ENCODE data around the gene CNP. TPM values are rescaled to one million over a fixed set of nuclear protein-coding genes. Genes with fewer than 3 reads are reported as not detected.

CNP gene
- total and polyA plus RNA-seq, 2 donors (not counting 1 experiment from before 2014, with no cell fraction given): 57.7 to 60.4 TPM

DNA sequence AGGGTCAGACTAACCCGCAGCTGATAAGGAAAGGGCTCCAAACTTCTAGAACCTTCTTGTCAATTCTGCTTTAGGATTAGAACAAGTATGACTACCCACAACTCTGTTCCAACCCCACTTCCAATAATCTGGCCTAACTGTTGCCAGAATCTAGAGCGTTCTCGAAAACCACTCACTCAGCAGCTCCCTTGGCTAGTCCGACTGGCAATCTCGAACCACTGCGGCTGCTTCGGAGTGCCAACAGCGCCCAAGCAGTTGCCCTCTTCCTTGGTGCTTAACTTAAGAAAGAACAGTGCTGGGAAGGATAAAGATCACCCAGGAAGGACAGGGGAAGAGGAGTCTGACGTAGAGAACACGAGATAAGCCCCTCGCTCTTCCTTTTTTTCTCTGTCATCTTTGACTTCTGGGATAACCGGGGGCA lies 49.8 kb downstream of the CNP start:
- H3K79me2 ChIP-seq (ENCODE audit: control insufficient read depth, insufficient read depth, low read length): peaks cover 70% of the 10 kb centered on the region
- peak overlapping the region; percentile 98 for H3K9ac ChIP-seq (ENCODE audit: insufficient read depth, low read length)
- peak overlapping the region; percentile 88 for H3K4me2 ChIP-seq (ENCODE audit: extremely low read depth, insufficient read depth, low read length)
- peak overlapping the region; percentile 80 to 99 (median 88) for H3K4me3 ChIP-seq (replicated peaks in 1 of 4; ENCODE audit: control extremely low read depth in 1 of 4, insufficient read depth in 1 of 4, low read depth in 3 of 4, low read length in 4 of 4)
- H3K27me3 ChIP-seq (ENCODE audit: control insufficient read depth, insufficient read depth, low read length): no peaks in the 10 kb centered on the region
- H4K20me1 ChIP-seq (ENCODE audit: control insufficient read depth, extremely low read depth, insufficient read depth, low read length): no peaks in the 10 kb centered on the region
- H3K36me3 ChIP-seq (ENCODE audit: control insufficient read depth, insufficient read depth, low read length): no peaks in the 10 kb centered on the region
- peak; percentile 29 to 31 for DNase-seq (ENCODE audit: low read depth in 2 of 2)
- TF ChIP-seq EZH2 (IDR thresholded peaks at IDR 0.05; ENCODE audit: low read length, missing control alignments): no peak
- TF ChIP-seq, protein P1, sequence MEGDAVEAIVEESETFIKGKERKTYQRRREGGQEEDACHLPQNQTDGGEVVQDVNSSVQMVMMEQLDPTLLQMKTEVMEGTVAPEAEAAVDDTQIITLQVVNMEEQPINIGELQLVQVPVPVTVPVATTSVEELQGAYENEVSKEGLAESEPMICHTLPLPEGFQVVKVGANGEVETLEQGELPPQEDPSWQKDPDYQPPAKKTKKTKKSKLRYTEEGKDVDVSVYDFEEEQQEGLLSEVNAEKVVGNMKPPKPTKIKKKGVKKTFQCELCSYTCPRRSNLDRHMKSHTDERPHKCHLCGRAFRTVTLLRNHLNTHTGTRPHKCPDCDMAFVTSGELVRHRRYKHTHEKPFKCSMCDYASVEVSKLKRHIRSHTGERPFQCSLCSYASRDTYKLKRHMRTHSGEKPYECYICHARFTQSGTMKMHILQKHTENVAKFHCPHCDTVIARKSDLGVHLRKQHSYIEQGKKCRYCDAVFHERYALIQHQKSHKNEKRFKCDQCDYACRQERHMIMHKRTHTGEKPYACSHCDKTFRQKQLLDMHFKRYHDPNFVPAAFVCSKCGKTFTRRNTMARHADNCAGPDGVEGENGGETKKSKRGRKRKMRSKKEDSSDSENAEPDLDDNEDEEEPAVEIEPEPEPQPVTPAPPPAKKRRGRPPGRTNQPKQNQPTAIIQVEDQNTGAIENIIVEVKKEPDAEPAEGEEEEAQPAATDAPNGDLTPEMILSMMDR (conservative IDR thresholded peaks at IDR 0.05 in 1 of 2, IDR thresholded peaks at IDR 0.05 in 1 of 2; ENCODE audit: low read depth in 1 of 2, low read length in 2 of 2): no peak
- no peak overlapping the region for H2AFZ ChIP-seq (ENCODE audit: low read length)
- H3K9me3 ChIP-seq (ENCODE audit: control insufficient read depth, insufficient read depth, low read depth, low read length): no peaks in the 10 kb centered on the region
- H3K4me1 ChIP-seq (ENCODE audit: control insufficient read depth, extremely low read depth, insufficient read depth, low read length): peaks cover 4% of the 10 kb centered on the region
- peak overlapping the region; percentile 96 for H3K27ac ChIP-seq (ENCODE audit: insufficient read depth, low read length)

- H3K27ac ChIP-seq (ENCODE audit: insufficient read depth, low read length): peak within 1 kb of the TSS; percentile 96
- H4K20me1 ChIP-seq (ENCODE audit: control insufficient read depth, extremely low read depth, insufficient read depth, low read length): no peaks in the 10 kb centered on the region
- DNase-seq (ENCODE audit: low read depth in 2 of 2): peak; percentile 90 to 92
- peak within 1 kb of the TSS; percentile 94 for H2AFZ ChIP-seq (ENCODE audit: low read length)
- H3K9me3 ChIP-seq (ENCODE audit: control insufficient read depth, insufficient read depth, low read depth, low read length): no peaks in the 10 kb centered on the region
- peaks cover 4% of the 10 kb centered on the region for H3K4me1 ChIP-seq (ENCODE audit: control insufficient read depth, extremely low read depth, insufficient read depth, low read length)
- no peaks in the 10 kb centered on the region for H3K27me3 ChIP-seq (ENCODE audit: control insufficient read depth, insufficient read depth, low read length)
- peak within 1 kb of the TSS; percentile 80 to 99 (median 88) for H3K4me3 ChIP-seq (replicated peaks in 1 of 4; ENCODE audit: control extremely low read depth in 1 of 4, insufficient read depth in 1 of 4, low read depth in 3 of 4, low read length in 4 of 4)
- peak within 1 kb of the TSS; percentile 98 for H3K9ac ChIP-seq (ENCODE audit: insufficient read depth, low read length)
- no peak for TF ChIP-seq EZH2 (IDR thresholded peaks at IDR 0.05; ENCODE audit: low read length, missing control alignments)
- TF ChIP-seq, protein P1 (conservative IDR thresholded peaks at IDR 0.05 in 1 of 2, IDR thresholded peaks at IDR 0.05 in 1 of 2; ENCODE audit: low read depth in 1 of 2, low read length in 2 of 2): no peak
- H3K4me2 ChIP-seq (ENCODE audit: extremely low read depth, insufficient read depth, low read length): peak within 1 kb of the TSS; percentile 93
- H3K79me2 ChIP-seq (ENCODE audit: control insufficient read depth, insufficient read depth, low read length): peaks cover 64% of the 10 kb centered on the region
- H3K36me3 ChIP-seq (ENCODE audit: control insufficient read depth, insufficient read depth, low read length): peaks cover 2% of the 10 kb centered on the region
Observed at GRCh38 chr17:42016941-42017865, 50.6 kb downstream of the CNP start, which contains the start of gene DNAJC7. Gene DNAJC7, minus strand, starts transcription at chr17:42017439. Its CDS starts 23 bp downstream, at chr17:42017416.

DNA sequence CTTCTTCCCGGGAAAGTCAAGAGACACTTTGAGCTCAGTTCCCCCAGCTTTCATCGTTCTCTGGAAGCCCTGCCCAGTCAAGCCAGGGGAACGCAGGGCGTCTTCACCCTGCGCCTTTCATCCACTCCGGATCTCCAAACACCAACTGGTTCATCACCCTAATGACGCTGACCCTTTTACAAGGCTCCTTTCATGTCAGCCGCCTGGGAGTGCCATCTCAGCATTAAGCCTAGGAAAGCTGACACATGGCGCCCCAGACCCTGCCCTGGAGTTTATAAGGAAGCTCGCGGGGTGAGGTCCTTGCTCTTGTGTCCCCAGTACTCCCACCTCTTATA lies 51.2 kb downstream of the CNP start:
- Histone ChIP-seq H3K36me3 (ENCODE audit: control insufficient read depth, insufficient read depth, low read length) (peaks cover 7% of the 10 kb centered on the region), H3K27ac (ENCODE audit: insufficient read depth, low read length) (peak overlapping the region; percentile 96), H4K20me1 (ENCODE audit: control insufficient read depth, extremely low read depth, insufficient read depth, low read length) (no peaks in the 10 kb centered on the region), H3K27me3 (ENCODE audit: control insufficient read depth, insufficient read depth, low read length) (no peaks in the 10 kb centered on the region), H3K4me2 (ENCODE audit: extremely low read depth, insufficient read depth, low read length) (peak overlapping the region; percentile 93), H3K4me1 (ENCODE audit: control insufficient read depth, extremely low read depth, insufficient read depth, low read length) (peaks cover 4% of the 10 kb centered on the region), H3K79me2 (ENCODE audit: control insufficient read depth, insufficient read depth, low read length) (peaks cover 58% of the 10 kb centered on the region), H3K9me3 (ENCODE audit: control insufficient read depth, insufficient read depth, low read depth, low read length) (no peaks in the 10 kb centered on the region), H3K4me3 (replicated peaks in 1 of 4; ENCODE audit: control extremely low read depth in 1 of 4, insufficient read depth in 1 of 4, low read depth in 3 of 4, low read length in 4 of 4) (peak overlapping the region; percentile 80 to 99 (median 88)), H3K9ac (ENCODE audit: insufficient read depth, low read length) (peak overlapping the region; percentile 98), H2AFZ (ENCODE audit: low read length) (peak overlapping the region; percentile 94)
- DNase-seq (ENCODE audit: low read depth in 2 of 2): no peak
- TF ChIP-seq, protein P1 (conservative IDR thresholded peaks at IDR 0.05 in 1 of 2, IDR thresholded peaks at IDR 0.05 in 1 of 2; ENCODE audit: low read depth in 1 of 2, low read length in 2 of 2): no peak
- no peak for TF ChIP-seq EZH2 (IDR thresholded peaks at IDR 0.05; ENCODE audit: low read length, missing control alignments)

All from fibroblast of lung (primary cell).